Activated T-helper 17 cell treated with anti-CD3 and anti-CD28 coated beads, Interleukin-2, amount 50 U/mL, for 72 hours (primary cell): Measurements from ENCODE around the gene AGAP1. TPM values are rescaled to one million over a fixed set of nuclear protein-coding genes. Genes with fewer than 3 reads are reported as not detected.
A peak's percentile ranks its signal among the peaks of the same experiment; 100 is the strongest.

Source experiments
- ATAC-seq: fragments of 150-1000 bp; cut with Tn5 transposase; replicated peaks from 2 replicates; pipeline ENCODE4 v1.10.0; 2021; ENCODE audit warnings: mild to moderate bottlenecking, moderate library complexity
- H3K27ac Mint-ChIP-seq: one replicate; pipeline ENCODE4 v1.8.0; 2022; ENCODE audit warnings: mixed read lengths
- H3K27me3 Mint-ChIP-seq: one replicate; pipeline ENCODE4 v1.8.0; 2022; ENCODE audit warnings: mixed read lengths
- H3K36me3 Mint-ChIP-seq: one replicate; pipeline ENCODE4 v1.8.0; 2022; ENCODE audit warnings: low read depth, mild to moderate bottlenecking, mixed read lengths
- H3K4me1 Mint-ChIP-seq: one replicate; pipeline ENCODE4 v1.8.0; 2022; ENCODE audit warnings: mixed read lengths
- H3K4me3 Mint-ChIP-seq: one replicate; pipeline ENCODE4 v1.8.0; 2022; ENCODE audit warnings: mild to moderate bottlenecking, mixed read lengths
- H3K9me3 Mint-ChIP-seq: one replicate; pipeline ENCODE4 v1.8.0; 2022; ENCODE audit warnings: mixed read lengths
- total RNA-seq, 2 donors: library from RNA; stranded (reverse); gene quantifications; one replicate each; pipeline ENCODE4 v1.2.3, GENCODE V29; 2022

AGAP1 gene
- total RNA-seq, 2 donors from 2014 or later = 2.2 to 5.3 TPM

DNA sequence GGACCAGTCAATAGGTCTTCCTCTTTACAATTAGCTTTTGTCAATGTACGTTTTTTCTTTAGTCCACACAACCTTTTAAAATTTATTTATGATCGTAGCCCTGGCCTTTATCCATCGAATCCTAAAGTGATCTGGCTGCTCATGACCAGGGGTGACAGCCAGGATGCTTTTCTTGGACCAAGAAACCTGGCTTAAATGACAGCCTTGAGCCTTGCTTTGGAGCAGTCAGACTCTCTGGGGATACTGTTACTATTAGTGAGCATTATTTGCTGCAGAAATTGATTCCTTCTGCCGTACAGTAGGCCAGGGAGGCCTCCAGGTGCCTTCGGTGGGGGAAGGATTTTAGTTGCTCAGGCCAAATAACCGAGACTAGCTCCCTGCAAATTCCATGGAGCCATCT, 70.2 kb downstream of the AGAP1 start:
- Mint-ChIP-seq H3K4me3 (no peak overlapping the region), H3K27ac (no peak overlapping the region), H3K4me1 (no peaks in the 10 kb centered on the region), H3K9me3 (no peaks in the 10 kb centered on the region), H3K36me3 (no peaks in the 10 kb centered on the region), H3K27me3 (peaks cover 32% of the 10 kb centered on the region)
- ATAC-seq = no peak

DNA sequence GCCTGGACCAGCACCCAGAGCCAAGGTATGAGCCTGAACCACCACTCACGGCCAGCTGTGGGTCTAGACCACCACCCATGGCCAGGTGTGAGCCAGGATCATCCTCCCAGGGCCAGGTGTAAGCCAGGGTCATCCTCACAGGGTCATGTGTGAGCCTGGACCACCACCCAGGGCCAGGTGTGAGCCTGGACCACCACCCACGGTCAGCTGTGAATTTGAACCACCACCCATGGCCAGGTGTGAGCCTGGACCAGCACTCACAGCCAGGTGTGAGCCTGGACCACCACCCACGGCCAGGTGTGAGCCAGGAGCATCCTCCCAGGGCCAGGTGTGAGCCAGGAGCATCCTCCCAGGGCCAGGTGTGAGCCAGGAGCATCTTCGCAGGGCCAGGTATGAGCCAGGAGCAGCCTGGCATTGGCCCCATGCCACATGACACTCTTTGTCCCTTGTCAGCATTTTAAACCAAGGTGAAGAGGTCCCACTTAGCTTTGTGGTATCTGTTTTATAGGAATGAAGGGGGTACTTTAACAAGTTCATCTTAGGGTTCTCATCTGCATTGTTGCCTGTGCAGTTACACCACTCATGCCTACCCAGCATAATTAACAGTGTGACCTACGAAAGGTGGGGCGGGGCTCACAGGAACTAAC, 71.2 kb downstream of the AGAP1 start:
- Mint-ChIP-seq H3K9me3 (no peaks in the 10 kb centered on the region), H3K4me1 (no peaks in the 10 kb centered on the region), H3K27me3 (peaks cover 32% of the 10 kb centered on the region), H3K4me3 (no peak overlapping the region), H3K27ac (no peak overlapping the region), H3K36me3 (no peaks in the 10 kb centered on the region)
- ATAC-seq = no peak

GRCh38 chr2:235566415-235566814, 72.6 kb downstream of the AGAP1 start:
- Mint-ChIP-seq H3K9me3 (no peaks in the 10 kb centered on the region), H3K4me1 (no peaks in the 10 kb centered on the region), H3K27me3 (peaks cover 24% of the 10 kb centered on the region), H3K4me3 (no peak overlapping the region), H3K27ac (no peak overlapping the region), H3K36me3 (no peaks in the 10 kb centered on the region)
- no peak for ATAC-seq

- H3K36me3 Mint-ChIP-seq = no peaks in the 10 kb centered on the region
- H3K4me3 Mint-ChIP-seq = no peak overlapping the region
- H3K9me3 Mint-ChIP-seq = no peaks in the 10 kb centered on the region
- no peaks in the 10 kb centered on the region for H3K4me1 Mint-ChIP-seq
- no peak for ATAC-seq
- no peak overlapping the region for H3K27ac Mint-ChIP-seq
- H3K27me3 Mint-ChIP-seq = peaks cover 23% of the 10 kb centered on the region
Observed at GRCh38 chr2:235566931-235567495, 73.2 kb downstream of the AGAP1 start.

GRCh38 chr2:235567842-235568241, 74.0 kb downstream of the AGAP1 start:
- Mint-ChIP-seq H3K9me3 (no peaks in the 10 kb centered on the region), H3K36me3 (no peaks in the 10 kb centered on the region), H3K27ac (no peak overlapping the region), H3K27me3 (peaks cover 28% of the 10 kb centered on the region), H3K4me1 (no peaks in the 10 kb centered on the region), H3K4me3 (no peak overlapping the region)
- peak; percentile 43 for ATAC-seq

GRCh38 chr2:235568431-235568830, 74.6 kb downstream of the AGAP1 start:
- no peaks in the 10 kb centered on the region for H3K36me3 Mint-ChIP-seq
- H3K4me1 Mint-ChIP-seq = no peaks in the 10 kb centered on the region
- H3K4me3 Mint-ChIP-seq = no peak overlapping the region
- ATAC-seq = no peak
- no peaks in the 10 kb centered on the region for H3K9me3 Mint-ChIP-seq
- no peak overlapping the region for H3K27ac Mint-ChIP-seq
- H3K27me3 Mint-ChIP-seq = peaks cover 24% of the 10 kb centered on the region

- Mint-ChIP-seq H3K36me3 (no peaks in the 10 kb centered on the region), H3K27ac (peak overlapping the region; percentile 47), H3K27me3 (peaks cover 20% of the 10 kb centered on the region), H3K4me1 (no peaks in the 10 kb centered on the region), H3K9me3 (no peaks in the 10 kb centered on the region), H3K4me3 (no peak overlapping the region)
- ATAC-seq = no peak
Observed at GRCh38 chr2:235569837-235570236, 76.0 kb downstream of the AGAP1 start.

DNA sequence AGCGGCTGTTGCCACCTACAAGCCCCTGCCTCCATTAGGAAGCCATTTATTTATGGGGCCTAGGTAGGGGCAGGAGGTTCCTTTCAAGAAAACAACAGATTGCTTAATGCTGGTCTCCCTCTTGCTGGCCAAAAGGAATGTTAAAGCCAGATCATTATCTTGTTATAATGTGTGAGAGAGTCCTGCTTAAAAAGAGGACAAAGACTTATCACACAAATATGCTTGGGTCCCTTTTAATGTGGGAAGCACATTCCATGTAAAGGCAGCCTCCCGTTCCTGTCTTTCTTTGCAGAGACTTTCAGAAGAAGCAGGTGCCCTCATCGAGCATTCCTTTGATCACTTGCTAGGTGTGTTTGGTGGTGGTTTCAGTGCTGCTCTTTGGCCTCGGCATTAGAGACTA, 76.4 kb downstream of the AGAP1 start:
- Mint-ChIP-seq H3K9me3 (no peaks in the 10 kb centered on the region), H3K4me3 (no peak overlapping the region), H3K27ac (peak overlapping the region; percentile 47), H3K36me3 (no peaks in the 10 kb centered on the region), H3K4me1 (no peaks in the 10 kb centered on the region), H3K27me3 (peaks cover 20% of the 10 kb centered on the region)
- no peak for ATAC-seq

DNA sequence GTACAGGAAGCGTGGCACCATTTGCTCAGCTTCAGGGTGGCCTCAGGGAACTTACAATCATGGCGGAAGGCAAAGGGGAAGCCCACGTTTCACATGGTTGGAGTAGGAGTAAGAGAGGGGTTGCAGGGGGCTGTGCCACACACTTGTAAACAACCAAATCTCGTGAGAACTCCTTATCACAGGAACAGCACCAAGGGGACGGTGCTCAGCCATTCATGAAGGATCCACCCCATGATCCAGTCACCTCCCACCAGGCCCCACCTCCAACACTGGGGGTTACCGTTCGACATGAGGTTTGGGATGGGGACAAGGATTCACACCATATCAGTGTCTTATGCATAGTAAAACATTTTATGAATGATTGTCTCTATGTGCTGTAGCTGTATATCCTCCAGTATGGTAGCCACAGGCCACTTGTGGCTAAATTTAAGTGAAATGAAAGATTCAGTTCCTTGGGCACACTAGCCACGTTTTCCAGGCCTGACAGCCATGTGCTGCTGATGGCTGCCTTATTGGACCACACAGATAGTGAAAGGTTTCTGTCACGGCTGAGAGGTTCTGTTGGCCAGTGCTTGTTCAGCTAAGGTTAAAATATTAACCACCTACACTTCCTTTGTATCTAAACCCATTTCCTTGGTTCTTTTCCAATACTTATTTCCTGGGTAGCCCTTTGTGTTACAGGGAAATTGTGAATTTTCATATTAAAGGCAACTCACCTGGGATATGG, 77.3 kb downstream of the AGAP1 start:
- no peak overlapping the region for H3K4me3 Mint-ChIP-seq
- H3K27ac Mint-ChIP-seq = no peak overlapping the region
- peaks cover 18% of the 10 kb centered on the region for H3K27me3 Mint-ChIP-seq
- no peaks in the 10 kb centered on the region for H3K9me3 Mint-ChIP-seq
- H3K4me1 Mint-ChIP-seq = no peaks in the 10 kb centered on the region
- H3K36me3 Mint-ChIP-seq = no peaks in the 10 kb centered on the region
- ATAC-seq = no peak

DNA sequence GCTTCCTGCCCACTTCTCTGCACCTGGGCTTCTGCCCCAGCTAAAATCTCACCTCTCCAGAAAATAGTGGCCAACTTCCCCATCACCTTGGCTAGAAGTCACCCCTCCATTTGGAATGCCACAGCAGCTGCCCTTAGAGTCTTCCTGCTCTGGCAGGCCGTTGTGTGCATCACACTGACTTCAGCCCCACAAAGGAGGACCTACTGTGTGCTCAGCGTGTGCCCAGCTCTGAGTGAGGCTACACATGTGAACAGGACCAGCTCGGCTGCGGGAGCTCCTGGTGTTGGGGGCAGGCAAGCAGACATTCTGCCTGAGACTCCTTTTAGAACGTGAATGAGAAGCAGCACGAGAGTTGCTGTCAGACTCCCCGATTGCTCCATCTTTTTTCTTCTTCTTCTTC, 78.7 kb downstream of the AGAP1 start:
- H3K4me3 Mint-ChIP-seq = no peak overlapping the region
- no peaks in the 10 kb centered on the region for H3K9me3 Mint-ChIP-seq
- no peak for ATAC-seq
- peaks cover 17% of the 10 kb centered on the region for H3K27me3 Mint-ChIP-seq
- no peaks in the 10 kb centered on the region for H3K36me3 Mint-ChIP-seq
- no peak overlapping the region for H3K27ac Mint-ChIP-seq
- H3K4me1 Mint-ChIP-seq = no peaks in the 10 kb centered on the region

DNA sequence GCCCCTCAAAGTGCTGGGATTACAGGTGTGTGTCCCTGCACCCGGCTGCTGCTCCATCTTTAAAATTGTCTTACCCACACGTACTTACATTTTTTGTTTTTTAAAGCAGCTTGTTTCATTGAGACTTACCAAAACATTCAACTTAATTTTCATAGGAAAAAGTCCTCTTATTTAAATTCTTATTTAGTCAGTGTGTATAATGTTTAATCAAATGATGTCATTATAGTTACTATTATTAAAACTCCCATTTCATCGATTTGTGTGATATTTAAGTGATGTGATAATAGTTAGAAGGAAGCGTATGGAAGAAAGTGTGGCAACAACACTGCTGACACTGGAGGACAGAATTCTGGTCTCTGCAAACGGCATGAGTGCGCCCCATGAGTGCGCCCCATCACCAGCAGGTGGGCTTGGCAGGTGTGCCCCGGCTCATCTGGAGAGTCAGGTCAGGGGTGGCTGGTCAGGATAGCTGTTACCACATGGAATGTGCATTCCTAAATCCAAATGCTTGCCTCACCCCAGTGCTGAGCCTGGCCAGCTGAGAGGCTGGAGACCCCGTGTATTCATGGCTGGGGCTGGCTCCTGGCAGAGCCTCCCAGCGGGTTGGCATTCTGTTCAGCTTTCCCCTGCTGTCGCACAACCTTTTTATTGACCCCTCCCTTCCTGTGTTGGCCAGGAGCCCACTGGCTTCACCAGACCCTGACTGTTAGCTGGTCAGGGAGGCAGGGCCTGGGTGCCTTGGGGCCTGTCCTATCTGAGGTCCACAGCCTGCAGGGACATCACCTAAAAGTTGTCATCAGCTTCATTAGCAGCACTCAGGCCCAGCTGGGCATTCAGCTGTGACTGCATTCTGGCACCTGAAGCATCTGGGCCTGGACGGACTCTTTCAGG, 79.7 kb downstream of the AGAP1 start:
- Mint-ChIP-seq H3K4me3 (no peak overlapping the region), H3K9me3 (no peaks in the 10 kb centered on the region), H3K36me3 (no peaks in the 10 kb centered on the region), H3K27ac (no peak overlapping the region), H3K4me1 (no peaks in the 10 kb centered on the region), H3K27me3 (peaks cover 11% of the 10 kb centered on the region)
- ATAC-seq = no peak

GRCh38 chr2:235575431-235575830, 81.6 kb downstream of the AGAP1 start:
- Mint-ChIP-seq H3K36me3 (no peaks in the 10 kb centered on the region), H3K4me3 (no peak overlapping the region), H3K9me3 (no peaks in the 10 kb centered on the region), H3K27ac (no peak overlapping the region), H3K4me1 (no peaks in the 10 kb centered on the region), H3K27me3 (peaks cover 13% of the 10 kb centered on the region)
- ATAC-seq = no peak

DNA sequence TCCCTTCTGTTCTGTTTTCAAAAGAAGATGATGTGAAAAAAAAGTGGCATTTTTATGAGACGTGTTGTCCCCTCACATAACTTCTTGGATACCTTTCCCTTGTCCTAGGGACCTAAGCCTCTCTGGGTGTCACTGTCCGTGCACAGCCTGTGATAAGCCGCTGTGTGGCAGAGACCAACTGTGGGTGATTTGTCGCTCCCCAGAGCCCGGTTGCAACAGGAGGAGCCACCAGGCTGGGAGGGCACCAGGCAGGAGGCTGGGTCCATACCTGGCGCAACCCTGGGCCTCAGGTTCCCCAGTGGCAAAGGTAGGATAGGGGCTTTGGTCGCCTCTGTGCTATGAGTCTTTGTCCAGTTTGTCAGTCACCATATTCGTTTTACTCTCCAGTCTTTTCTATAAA, 82.1 kb downstream of the AGAP1 start:
- no peak overlapping the region for H3K4me3 Mint-ChIP-seq
- H3K27me3 Mint-ChIP-seq = peaks cover 13% of the 10 kb centered on the region
- ATAC-seq = no peak
- H3K4me1 Mint-ChIP-seq = no peaks in the 10 kb centered on the region
- H3K36me3 Mint-ChIP-seq = no peaks in the 10 kb centered on the region
- no peaks in the 10 kb centered on the region for H3K9me3 Mint-ChIP-seq
- no peak overlapping the region for H3K27ac Mint-ChIP-seq

DNA sequence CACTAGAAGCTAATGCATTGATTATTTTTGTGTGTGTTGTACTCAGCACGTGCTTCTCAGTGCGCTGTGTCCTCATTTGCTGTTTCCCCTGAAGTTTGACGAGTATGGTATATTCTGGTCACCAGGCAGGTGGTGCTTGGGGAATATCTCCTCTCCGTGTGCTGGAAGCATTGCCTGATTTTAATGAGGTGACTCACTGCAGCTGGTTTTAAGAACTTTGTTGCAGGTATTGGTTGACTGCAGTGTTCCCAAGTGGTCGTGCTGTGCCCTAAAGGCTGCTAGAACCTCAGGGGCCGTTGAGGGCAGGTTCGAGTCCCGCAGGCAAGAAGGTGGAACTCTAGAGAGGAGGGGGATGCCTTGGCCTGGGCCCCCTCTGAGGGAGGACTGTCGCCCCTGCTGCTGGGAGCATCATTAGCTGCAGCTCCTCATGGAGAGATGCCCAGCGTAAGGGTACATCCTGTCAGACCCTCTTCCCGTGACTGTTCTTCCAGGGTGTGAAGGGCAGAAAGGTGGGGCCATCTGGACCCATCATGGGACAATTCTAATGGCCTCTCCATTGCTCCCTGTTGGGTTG, 82.6 kb downstream of the AGAP1 start:
- H3K4me1 Mint-ChIP-seq = no peaks in the 10 kb centered on the region

More for the DNA sequence above, 82.6 kb downstream of the AGAP1 start:
- H3K4me3 Mint-ChIP-seq = no peak overlapping the region
- H3K9me3 Mint-ChIP-seq = no peaks in the 10 kb centered on the region
- peaks cover 13% of the 10 kb centered on the region for H3K27me3 Mint-ChIP-seq
- no peak overlapping the region for H3K27ac Mint-ChIP-seq
- no peaks in the 10 kb centered on the region for H3K36me3 Mint-ChIP-seq
- ATAC-seq = no peak
